Measurements from ENCODE around the gene CROT.

GRCh38 chr7:87347207-87347606, 1.7 kb downstream of the CROT start:
- TF ChIP-seq, protein P1, sequence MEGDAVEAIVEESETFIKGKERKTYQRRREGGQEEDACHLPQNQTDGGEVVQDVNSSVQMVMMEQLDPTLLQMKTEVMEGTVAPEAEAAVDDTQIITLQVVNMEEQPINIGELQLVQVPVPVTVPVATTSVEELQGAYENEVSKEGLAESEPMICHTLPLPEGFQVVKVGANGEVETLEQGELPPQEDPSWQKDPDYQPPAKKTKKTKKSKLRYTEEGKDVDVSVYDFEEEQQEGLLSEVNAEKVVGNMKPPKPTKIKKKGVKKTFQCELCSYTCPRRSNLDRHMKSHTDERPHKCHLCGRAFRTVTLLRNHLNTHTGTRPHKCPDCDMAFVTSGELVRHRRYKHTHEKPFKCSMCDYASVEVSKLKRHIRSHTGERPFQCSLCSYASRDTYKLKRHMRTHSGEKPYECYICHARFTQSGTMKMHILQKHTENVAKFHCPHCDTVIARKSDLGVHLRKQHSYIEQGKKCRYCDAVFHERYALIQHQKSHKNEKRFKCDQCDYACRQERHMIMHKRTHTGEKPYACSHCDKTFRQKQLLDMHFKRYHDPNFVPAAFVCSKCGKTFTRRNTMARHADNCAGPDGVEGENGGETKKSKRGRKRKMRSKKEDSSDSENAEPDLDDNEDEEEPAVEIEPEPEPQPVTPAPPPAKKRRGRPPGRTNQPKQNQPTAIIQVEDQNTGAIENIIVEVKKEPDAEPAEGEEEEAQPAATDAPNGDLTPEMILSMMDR (IDR thresholded peaks at IDR 0.05; ENCODE audit: low read length), result no peak
- no peak for TF ChIP-seq EZH2 (IDR thresholded peaks at IDR 0.05; ENCODE audit: borderline replicate concordance, low read length)

Data from OCI-LY1 (cell line).